D721Med (cell line): Measurements from ENCODE around the gene PRXL2B.

ENCODE experiments used
- DNase-seq: peaks from one replicate; pipeline ENCODE4 v3.0.0; 2011; ENCODE audit warnings: low spot score; ENCODE audit not compliant: insufficient read length
- FAIRE-seq: peaks from 2 replicates; lab custom pipeline; 2011; peaks lifted over from hg19 to GRCh38; lab: Jason Lieb, UNC
- TF ChIP-seq, protein P1 (sequence below): IDR thresholded peaks from 2 replicates; pipeline ENCODE4 v1.5.1; 2012; ENCODE audit warnings: mild to moderate bottlenecking, control low read depth; ENCODE audit not compliant: insufficient read depth; ENCODE audit errors: missing control alignments

Gene PRXL2B

DNA sequence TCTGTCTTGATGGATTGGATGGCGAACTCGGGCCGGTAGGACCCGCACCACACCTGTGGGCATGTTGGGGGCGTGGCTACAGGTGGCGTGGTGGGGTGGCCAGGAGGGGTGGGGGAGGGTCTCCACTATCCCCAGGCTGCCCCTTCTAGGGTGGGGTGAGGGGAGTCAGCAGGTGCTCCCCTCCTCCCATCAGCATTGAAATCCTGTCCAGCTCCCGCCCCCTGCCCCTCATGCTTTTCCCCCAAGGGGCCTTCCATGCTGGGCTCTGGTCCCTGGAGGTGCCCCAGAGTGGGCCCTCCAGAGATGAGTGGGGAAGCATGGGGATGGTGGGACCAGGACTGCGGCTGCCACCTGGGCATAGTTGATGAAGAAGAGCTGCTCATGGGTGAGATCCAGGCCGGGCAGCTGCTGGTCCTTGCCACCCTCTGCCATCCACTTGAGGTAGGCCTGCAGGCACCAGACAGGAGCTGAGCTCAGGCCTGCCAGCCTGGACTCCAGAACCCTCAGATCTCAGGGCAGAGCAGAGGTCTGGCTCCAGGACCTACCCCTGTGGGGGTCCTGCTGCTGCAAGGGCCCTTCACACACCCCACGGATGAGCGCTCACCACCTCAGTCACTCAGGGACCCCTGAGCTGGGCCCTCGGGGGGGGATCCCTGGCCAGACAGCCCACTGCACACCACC is 5.1 kb downstream of the PRXL2B start:
- TF ChIP-seq, protein P1, sequence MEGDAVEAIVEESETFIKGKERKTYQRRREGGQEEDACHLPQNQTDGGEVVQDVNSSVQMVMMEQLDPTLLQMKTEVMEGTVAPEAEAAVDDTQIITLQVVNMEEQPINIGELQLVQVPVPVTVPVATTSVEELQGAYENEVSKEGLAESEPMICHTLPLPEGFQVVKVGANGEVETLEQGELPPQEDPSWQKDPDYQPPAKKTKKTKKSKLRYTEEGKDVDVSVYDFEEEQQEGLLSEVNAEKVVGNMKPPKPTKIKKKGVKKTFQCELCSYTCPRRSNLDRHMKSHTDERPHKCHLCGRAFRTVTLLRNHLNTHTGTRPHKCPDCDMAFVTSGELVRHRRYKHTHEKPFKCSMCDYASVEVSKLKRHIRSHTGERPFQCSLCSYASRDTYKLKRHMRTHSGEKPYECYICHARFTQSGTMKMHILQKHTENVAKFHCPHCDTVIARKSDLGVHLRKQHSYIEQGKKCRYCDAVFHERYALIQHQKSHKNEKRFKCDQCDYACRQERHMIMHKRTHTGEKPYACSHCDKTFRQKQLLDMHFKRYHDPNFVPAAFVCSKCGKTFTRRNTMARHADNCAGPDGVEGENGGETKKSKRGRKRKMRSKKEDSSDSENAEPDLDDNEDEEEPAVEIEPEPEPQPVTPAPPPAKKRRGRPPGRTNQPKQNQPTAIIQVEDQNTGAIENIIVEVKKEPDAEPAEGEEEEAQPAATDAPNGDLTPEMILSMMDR = no peak
- FAIRE-seq = no peak
- DNase-seq = no peak

DNA sequence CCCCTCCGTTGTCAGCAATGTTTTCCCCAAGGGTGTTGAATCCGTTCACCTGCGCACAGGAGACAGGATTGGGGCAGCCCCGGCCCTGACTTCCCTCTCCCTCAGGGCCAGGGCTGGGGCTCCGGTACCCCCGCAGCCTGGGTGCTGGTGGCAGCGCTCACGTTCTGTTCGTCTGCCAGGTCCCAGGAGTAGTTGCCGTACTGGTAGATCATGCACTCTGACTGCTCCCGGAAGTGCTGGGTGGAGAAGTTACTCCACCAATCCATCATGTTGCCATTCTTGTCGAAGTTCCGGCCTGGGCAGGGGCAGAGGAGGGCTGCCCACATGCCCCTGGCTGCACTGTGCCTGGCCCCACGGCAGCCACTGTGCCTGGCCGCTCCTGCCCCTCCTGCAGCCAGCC is 6.1 kb downstream of the PRXL2B start:
- FAIRE-seq (no peak), DNase-seq (no peak)
- TF ChIP-seq, protein P1 = no peak

DNA sequence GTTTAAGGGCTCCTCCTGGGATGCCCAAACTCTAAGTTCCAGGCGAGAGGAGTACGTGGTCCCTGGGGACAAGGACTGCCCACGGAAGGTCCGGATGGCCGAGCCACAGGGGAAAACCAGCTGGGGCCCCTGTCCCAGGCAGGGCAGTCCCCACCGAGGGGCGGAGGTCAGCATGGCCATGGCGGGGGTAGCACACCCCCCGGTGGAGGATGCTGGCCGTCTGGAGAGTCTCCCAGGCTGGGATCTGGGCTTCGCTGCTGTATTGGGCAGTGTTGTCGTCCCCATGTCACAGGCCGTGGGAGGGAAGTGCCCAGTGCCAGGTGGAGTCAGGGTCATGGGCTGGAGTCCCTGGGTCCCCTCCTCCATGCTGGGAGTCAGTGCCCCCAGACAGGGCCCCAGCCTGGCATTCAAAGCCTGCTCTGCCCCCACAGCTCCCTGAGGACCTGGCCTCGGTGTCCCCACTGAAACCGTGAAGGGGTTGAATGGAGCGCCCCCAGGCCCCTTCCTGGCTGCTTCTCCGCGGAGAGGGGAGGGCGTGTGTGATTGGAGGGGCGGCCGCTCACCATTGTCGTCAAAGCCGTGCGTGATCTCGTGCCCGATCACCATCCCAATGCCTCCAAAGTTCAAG is 6.8 kb downstream of the PRXL2B start:
- TF ChIP-seq, protein P1 = no peak
- FAIRE-seq (no peak), DNase-seq (no peak)

GRCh38 chr1:2594001-2594640 is 7.5 kb downstream of the PRXL2B start:
- DNase-seq (no peak), FAIRE-seq (no peak)
- TF ChIP-seq, protein P1 = no peak

GRCh38 chr1:2594641-2595131 is 8.1 kb downstream of the PRXL2B start:
- TF ChIP-seq, protein P1 = no peak
- no peak for FAIRE-seq
- DNase-seq = no peak

DNA sequence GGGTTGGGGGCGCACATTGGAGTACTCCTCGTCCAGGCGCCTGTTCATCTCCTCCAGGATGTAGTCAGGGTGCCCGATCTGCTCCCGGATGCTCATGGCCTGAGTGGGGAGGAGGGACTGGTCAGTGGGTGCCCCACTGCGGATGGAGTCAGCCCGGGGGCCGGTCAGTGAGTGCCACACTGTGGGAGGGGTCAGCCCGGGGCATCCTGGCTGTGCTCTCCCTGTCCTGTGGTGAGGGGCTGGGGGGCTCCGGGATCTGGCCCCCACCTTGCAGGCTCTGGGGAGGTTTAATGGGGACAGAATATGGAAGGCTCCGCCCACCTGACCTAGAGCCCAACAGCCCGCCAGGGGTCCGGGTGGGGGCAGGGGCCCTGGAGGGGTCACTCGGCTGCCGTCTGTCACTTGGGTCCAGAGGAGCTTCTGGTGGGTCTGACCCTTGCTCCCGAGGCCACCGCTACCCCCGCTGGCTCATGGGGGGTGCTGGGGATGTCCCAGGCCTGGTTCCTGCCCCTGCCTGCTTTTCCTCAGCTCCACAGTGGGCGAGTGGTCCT is 8.8 kb downstream of the PRXL2B start:
- no peak for FAIRE-seq
- DNase-seq = no peak
- TF ChIP-seq, protein P1 = no peak
